ENCODE data around the gene POLH. TPM values are rescaled to one million over a fixed set of nuclear protein-coding genes. Genes with fewer than 3 reads are reported as not detected.

The POLH gene
- total RNA-seq, 1 donor from 2014 or later = 11.3 TPM

- H3K4me1 ChIP-seq = no peaks in the 10 kb centered on the region
- DNase-seq (ENCODE audit: extremely low spot score in 2 of 2) = no peak
- TF ChIP-seq POLR2A (IDR thresholded peaks at IDR 0.05) (no peak), CTCF (IDR thresholded peaks at IDR 0.05) (no peak), POLR2AphosphoS5 (IDR thresholded peaks at IDR 0.05; ENCODE audit: insufficient read depth in 1 of 2, low read depth in 1 of 2) (no peak)
- H3K27ac ChIP-seq = no peak overlapping the region
- no peaks in the 10 kb centered on the region for H3K9me3 ChIP-seq
- no peak overlapping the region for H3K4me3 ChIP-seq
- intact Hi-C loops (cut with DNase I) = no loop called here
- peaks cover 0 to 58% of the 10 kb centered on the region in 2 donors for H3K36me3 ChIP-seq
- H3K27me3 ChIP-seq = no peaks in the 10 kb centered on the region
These were observed 45.3 kb downstream of the POLH start for GRCh38 chr6:43621078-43621835.

GRCh38 chr6:43621836-43622180 lies 45.8 kb downstream of the POLH start:
- Histone ChIP-seq H3K4me1 (peaks cover 5% of the 10 kb centered on the region), H3K9me3 (no peaks in the 10 kb centered on the region), H3K4me3 (no peak overlapping the region), H3K36me3 (peaks cover 0 to 58% of the 10 kb centered on the region in 2 donors), H3K27ac (no peak overlapping the region), H3K27me3 (no peaks in the 10 kb centered on the region)
- DNase-seq (ENCODE audit: extremely low spot score in 2 of 2) = no peak
- intact Hi-C loops (cut with DNase I) = no loop called here
- TF ChIP-seq CTCF (IDR thresholded peaks at IDR 0.05) = no peak
- no peak for TF ChIP-seq POLR2A (IDR thresholded peaks at IDR 0.05)
- no peak for TF ChIP-seq POLR2AphosphoS5 (IDR thresholded peaks at IDR 0.05; ENCODE audit: insufficient read depth in 1 of 2, low read depth in 1 of 2)

GRCh38 chr6:43622541-43622940 lies 46.6 kb downstream of the POLH start:
- no peaks in the 10 kb centered on the region for H3K27me3 ChIP-seq
- no peak overlapping the region for H3K27ac ChIP-seq
- peaks cover 0 to 58% of the 10 kb centered on the region in 2 donors for H3K36me3 ChIP-seq
- H3K4me3 ChIP-seq = no peak overlapping the region
- TF ChIP-seq POLR2A (IDR thresholded peaks at IDR 0.05) (no peak), POLR2AphosphoS5 (IDR thresholded peaks at IDR 0.05; ENCODE audit: insufficient read depth in 1 of 2, low read depth in 1 of 2) (no peak), CTCF (IDR thresholded peaks at IDR 0.05) (no peak)
- H3K9me3 ChIP-seq = no peaks in the 10 kb centered on the region
- DNase-seq (ENCODE audit: extremely low spot score in 2 of 2) = no peak
- peaks cover 12% of the 10 kb centered on the region for H3K4me1 ChIP-seq
- intact Hi-C loops (cut with DNase I) = no loop called here

GRCh38 chr6:43623880-43624785 lies 48.1 kb downstream of the POLH start:
- no peak overlapping the region for H3K27ac ChIP-seq
- DNase-seq (ENCODE audit: extremely low spot score in 2 of 2) = no peak
- H3K27me3 ChIP-seq = no peaks in the 10 kb centered on the region
- intact Hi-C loops (cut with DNase I) = no loop called here
- peaks cover 23% of the 10 kb centered on the region for H3K4me1 ChIP-seq
- H3K4me3 ChIP-seq = no peak overlapping the region
- peaks cover 0 to 58% of the 10 kb centered on the region in 2 donors for H3K36me3 ChIP-seq
- no peak for TF ChIP-seq CTCF (IDR thresholded peaks at IDR 0.05)
- no peak for TF ChIP-seq POLR2A (IDR thresholded peaks at IDR 0.05)
- TF ChIP-seq POLR2AphosphoS5 (IDR thresholded peaks at IDR 0.05; ENCODE audit: insufficient read depth in 1 of 2, low read depth in 1 of 2) = no peak
- H3K9me3 ChIP-seq = no peaks in the 10 kb centered on the region
